Naive B cell (primary cell): ENCODE data around the gene CKAP5. TPM values are rescaled to one million over a fixed set of nuclear protein-coding genes. Genes with fewer than 3 reads are reported as not detected.

Experiments used
- ATAC-seq, 2 donors: fragments of 150-1000 bp; cut with Tn5 transposase; 2 replicates each; pipeline ENCODE4 v1.10.0; 2021; ENCODE audit warnings: low read depth in 2 of 2, mild to moderate bottlenecking in 2 of 2, moderate library complexity in 2 of 2
- DNase-seq: peaks from one replicate; pipeline ENCODE4 v3.0.0; 2022
- H3K27ac Mint-ChIP-seq, 6 donors: one replicate each; pipeline ENCODE4 v1.8.0; 2020 to 2022; ENCODE audit warnings: mild to moderate bottlenecking in 6 of 6, mixed read lengths in 6 of 6, moderate library complexity in 5 of 6, inconsistent platforms in 2 of 6
- H3K27me3 Mint-ChIP-seq, 3 donors: one replicate each; pipeline ENCODE4 v1.8.0; 2021 to 2022; ENCODE audit warnings: mixed read lengths in 3 of 3, mild to moderate bottlenecking in 1 of 3
- H3K36me3 Mint-ChIP-seq, 2 donors: one replicate each; pipeline ENCODE4 v1.8.0; 2020 to 2022; ENCODE audit warnings: mixed read lengths in 2 of 2, inconsistent platforms in 1 of 2, mild to moderate bottlenecking in 1 of 2
- H3K4me1 Mint-ChIP-seq, 3 donors: one replicate each; pipeline ENCODE4 v1.8.0; 2020 to 2022; ENCODE audit warnings: mixed read lengths in 3 of 3, inconsistent platforms in 1 of 3, mild to moderate bottlenecking in 1 of 3, moderate library complexity in 1 of 3
- H3K4me3 Mint-ChIP-seq, 8 donors: one replicate each; pipeline ENCODE4 v1.8.0; 2020 to 2022; ENCODE audit warnings: mild to moderate bottlenecking in 8 of 8, mixed read lengths in 8 of 8, moderate library complexity in 8 of 8, inconsistent platforms in 2 of 8
- H3K9me3 Mint-ChIP-seq, 7 donors: one replicate each; pipeline ENCODE4 v1.8.0; 2020 to 2022; ENCODE audit warnings: mixed read lengths in 7 of 7, mild to moderate bottlenecking in 5 of 7, inconsistent platforms in 2 of 7, moderate library complexity in 1 of 7
- polyA plus RNA-seq, 6 donors: library from polyadenylated mRNA; unstranded; fragments of 300-500 nt; fragmentation: Illumina TruSeq; gene quantifications; one replicate each; pipeline ENCODE4 v1.2.3, GENCODE V29; 2021; ENCODE audit warnings: low read depth in 6 of 6

Gene CKAP5
- polyA plus RNA-seq, 6 donors from 2014 or later: 6.7 to 16.0 (median 9.8) TPM; not detected in 1

DNA sequence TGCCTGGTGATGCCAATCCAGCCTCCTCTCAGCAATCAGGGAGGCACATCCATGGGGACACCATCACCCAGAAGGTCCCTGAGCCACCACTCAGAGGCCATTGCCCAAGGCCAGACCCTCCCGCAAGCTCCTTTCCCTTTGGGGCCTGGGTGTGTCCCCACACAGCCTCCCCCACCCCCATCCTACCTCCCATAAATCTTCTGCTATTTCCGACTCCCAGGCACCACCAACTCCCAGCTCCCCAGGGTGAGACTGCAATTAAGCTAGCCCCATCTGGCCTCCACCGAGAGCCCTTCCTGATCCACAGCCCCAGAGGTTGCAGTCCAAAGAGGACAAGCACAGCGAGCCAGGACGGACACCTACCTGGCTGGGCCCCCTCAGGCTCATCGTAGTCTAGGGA, 152.0 kb downstream of the CKAP5 start:
- no peaks in the 10 kb centered on the region for H3K27me3 Mint-ChIP-seq
- H3K36me3 Mint-ChIP-seq: no peaks in the 10 kb centered on the region
- H3K9me3 Mint-ChIP-seq: no peaks in the 10 kb centered on the region
- peaks cover 22 to 34% (median 25%) of the 10 kb centered on the region in 3 donors for H3K4me1 Mint-ChIP-seq
- peak overlapping the region in 4 of 6 donors; percentile 28 to 83 (median 66) for H3K27ac Mint-ChIP-seq
- DNase-seq (no peak), ATAC-seq (no peak)
- no peak overlapping the region for H3K4me3 Mint-ChIP-seq

DNA sequence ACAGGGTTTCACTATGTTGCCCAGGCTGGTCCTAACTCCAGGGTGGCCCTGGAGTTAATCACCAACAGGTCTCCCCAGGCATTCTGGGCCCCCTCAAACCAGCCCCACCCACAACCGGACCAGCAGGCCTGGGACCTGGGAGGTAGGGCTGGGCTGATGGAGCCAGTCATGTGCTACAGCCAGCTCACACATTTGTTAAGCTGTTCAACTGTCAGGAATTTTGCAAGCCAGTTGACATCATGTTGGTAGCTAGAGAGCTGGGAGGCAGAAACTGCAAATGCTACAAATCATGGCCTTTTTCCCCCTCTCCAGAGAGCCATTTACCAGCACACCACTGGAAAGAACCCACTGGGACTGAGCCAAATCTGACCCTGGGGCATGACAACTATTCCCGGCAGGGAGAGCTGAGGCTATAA, 152.5 kb downstream of the CKAP5 start:
- Mint-ChIP-seq H3K27me3 (no peaks in the 10 kb centered on the region), H3K4me3 (no peak overlapping the region), H3K4me1 (peaks cover 20 to 30% (median 20%) of the 10 kb centered on the region in 3 donors), H3K36me3 (no peaks in the 10 kb centered on the region), H3K27ac (peak overlapping the region in 1 of 6 donors; percentile 79), H3K9me3 (no peaks in the 10 kb centered on the region)
- no peak for ATAC-seq
- DNase-seq: no peak

Other genes with a start within 250 kb of the CKAP5 start
- gene HARBI1, start 229.1 kb downstream of the CKAP5 start, polyA plus RNA-seq: 10 to 100 TPM in 4 of 6 donors, 1 to 10 TPM in 2; 8.7 to 14.7 (median 11.8) TPM
- gene ATG13, start 228.7 kb downstream of the CKAP5 start, polyA plus RNA-seq: 10 to 100 TPM; 43.3 to 70.8 (median 56.3) TPM
- gene ARHGAP1, start 145.7 kb downstream of the CKAP5 start, polyA plus RNA-seq: 10 to 100 TPM; 31.4 to 51.6 (median 34.7) TPM
- 10 to 100 TPM in 5 of 6 donors, 1 to 10 TPM in 1; 6.2 to 13.8 (median 11.3) TPM for gene ZNF408, start 145.2 kb downstream of the CKAP5 start, polyA plus RNA-seq
- not detected for gene F2, start 127.1 kb downstream of the CKAP5 start, polyA plus RNA-seq
- gene LRP4, start 72.3 kb upstream of the CKAP5 start, polyA plus RNA-seq: not detected
- 10 to 100 TPM; 16.8 to 34.9 (median 18.7) TPM for gene CSTPP1, start 90.5 kb upstream of the CKAP5 start, polyA plus RNA-seq